Measurements from ENCODE around the gene PLEKHA6.
"Not testable (repeated sequence)": the region's sequence is repeated elsewhere in the genome, so short reads cannot be mapped to it uniquely, and the experiment has no call there.

The PLEKHA6 gene

GRCh38 chr1:204237515-204237914 lies 122.2 kb downstream of the PLEKHA6 start:
- not testable (repeated sequence) for DNase-seq (ENCODE audit: low spot score)

- DNase-seq (ENCODE audit: low spot score), result no peak
Observed at GRCh38 chr1:204232526-204232925, 127.2 kb downstream of the PLEKHA6 start.

DNA sequence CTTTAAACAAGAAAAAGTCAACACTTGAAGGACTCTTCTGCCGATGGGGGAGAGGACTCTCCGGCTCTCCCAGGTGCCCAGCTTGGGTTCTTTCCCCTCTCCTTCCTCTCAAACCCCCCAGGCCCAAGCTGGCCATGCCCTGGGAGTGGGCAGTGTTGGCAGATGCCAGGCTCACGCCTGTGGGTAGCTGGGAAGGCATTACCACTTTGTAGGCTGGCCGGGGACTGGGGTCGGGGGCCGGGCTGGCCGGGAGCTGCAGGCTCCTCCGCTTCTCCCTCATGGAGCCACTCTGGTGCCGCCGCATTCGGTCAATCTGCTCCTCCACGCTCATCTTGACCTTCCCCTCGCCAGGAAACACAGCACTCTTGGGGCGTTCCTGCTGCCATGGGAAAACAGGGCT lies 129.5 kb downstream of the PLEKHA6 start:
- no peak for DNase-seq (ENCODE audit: low spot score)

- DNase-seq (ENCODE audit: low spot score), result no peak
Observed at GRCh38 chr1:204228896-204229295, 130.8 kb downstream of the PLEKHA6 start.

DNA sequence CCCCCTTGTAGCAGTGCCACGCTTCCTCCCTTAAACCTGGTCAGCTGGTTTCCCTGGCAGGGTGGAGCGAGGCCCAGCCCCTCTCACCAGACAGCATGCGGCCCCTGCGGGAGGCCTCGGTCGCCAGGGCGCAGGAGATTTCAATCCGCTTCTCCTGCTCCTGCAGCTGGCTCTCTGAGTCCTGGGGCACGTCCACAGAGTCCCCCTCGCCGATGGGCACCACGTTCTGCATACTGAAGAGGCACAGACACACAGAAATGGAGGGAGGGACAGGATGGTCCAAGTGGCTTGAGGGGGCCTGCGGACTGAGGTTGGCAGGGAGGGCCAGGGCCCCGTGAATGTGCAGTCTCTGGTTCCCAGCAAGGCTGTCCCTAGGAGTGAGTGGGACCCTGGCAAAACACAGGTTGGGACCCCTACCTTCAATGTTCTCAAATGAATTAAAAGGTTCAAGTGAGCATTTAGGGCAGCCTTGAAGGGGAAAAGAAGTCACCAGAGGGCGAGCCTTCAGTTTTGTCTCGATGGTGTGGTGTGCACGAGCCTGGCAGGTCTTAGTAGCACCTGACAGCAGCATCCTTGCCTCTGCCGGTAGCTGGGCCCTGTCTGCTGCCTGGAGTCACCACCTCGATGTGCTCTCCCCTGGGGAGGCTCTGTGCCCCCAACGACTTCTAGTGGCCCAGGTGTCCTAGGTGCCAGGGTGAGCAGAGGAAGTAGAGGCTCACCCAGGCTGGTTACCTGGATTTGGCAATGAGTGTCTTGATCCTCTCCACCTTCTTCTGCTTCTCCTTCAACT lies 131.5 kb downstream of the PLEKHA6 start:
- no peak for DNase-seq (ENCODE audit: low spot score)

DNA sequence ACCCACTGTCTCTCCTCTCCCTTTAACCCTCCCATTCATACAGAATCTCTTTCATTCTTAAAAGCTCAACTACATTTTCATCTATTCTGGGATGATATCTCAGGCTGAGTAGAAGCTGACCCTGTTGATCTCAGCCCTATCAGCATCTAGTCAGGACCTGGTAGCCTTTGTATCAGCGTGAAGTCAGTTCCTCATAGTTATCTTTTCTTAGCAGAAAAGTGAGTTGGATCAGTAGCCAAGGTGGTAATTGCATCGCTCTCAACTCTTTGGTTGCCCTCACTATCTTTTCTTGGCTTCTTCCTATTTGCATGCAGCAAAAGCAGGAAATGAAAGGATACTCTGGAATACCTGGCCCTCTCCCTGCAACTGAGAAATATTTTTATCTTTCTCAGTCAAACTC lies 132.4 kb downstream of the PLEKHA6 start:
- DNase-seq (ENCODE audit: low spot score), result no peak

DNA sequence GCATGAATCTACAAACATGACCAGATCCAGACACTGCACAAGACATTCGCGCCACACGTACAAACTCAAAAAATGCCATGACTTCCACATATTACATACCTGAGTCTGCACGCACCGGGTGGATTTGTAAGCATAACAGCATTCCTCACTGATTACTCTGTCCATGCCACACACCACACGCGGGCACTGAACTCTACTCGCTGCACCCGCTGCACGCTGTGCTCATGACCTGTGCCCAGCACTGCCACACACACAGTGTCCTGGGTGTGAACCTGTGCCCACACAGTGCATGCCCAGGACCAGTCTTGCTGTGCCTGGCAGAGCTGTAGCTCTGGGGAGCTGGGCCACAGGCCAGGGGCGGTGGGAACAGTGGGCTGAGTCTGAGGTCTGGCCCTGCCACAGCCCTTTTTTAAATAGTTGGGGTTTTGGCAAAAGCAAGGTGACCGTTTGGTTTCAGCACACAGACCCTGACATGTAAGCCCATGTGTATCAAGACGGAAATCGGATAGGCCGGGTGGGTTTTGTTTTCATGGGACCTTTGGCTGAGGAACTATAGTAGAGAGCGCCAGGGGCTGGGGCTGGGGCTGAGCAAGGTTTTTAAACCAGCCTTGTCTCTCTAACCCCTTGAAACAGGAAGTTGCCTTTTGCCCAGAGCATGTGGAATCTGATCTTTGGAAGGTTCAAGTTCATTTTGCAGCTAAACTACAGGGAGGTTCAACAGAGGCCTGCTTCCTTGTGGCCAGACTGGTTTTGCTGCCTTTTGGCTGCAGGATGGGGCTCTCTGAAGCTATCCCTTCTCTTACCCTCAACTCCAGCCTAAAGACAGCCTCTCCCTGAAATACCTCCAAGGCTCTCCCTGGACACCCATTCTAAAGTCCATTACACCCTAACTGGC lies 133.6 kb downstream of the PLEKHA6 start:
- DNase-seq (ENCODE audit: low spot score), result no peak

DNA sequence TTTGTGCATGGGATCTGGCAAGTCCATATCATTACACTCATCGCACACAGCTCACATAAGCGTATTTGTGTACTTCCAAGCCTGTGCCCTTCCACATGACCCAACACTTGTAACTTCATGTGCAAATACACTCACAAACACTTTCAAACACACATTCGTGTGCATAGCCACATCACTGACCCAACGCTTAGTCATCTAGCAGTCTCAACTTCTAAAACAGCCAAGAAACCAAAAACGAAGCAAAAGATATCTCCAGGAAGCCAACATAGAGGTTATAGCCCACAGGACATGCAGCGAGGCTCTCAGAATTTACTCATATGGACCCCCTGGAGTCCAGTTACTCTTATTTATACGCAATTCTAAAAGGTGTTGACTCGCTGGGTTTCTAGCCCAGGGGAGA lies 135.1 kb downstream of the PLEKHA6 start:
- no peak for DNase-seq (ENCODE audit: low spot score)

GRCh38 chr1:204223129-204223860 lies 136.4 kb downstream of the PLEKHA6 start:
- no peak for DNase-seq (ENCODE audit: low spot score)

- no peak for DNase-seq (ENCODE audit: low spot score)
Observed at GRCh38 chr1:204222764-204223055, 137.0 kb downstream of the PLEKHA6 start.

- no peak for DNase-seq (ENCODE audit: low spot score)
Observed at GRCh38 chr1:204222006-204222763, 137.5 kb downstream of the PLEKHA6 start.

DNA sequence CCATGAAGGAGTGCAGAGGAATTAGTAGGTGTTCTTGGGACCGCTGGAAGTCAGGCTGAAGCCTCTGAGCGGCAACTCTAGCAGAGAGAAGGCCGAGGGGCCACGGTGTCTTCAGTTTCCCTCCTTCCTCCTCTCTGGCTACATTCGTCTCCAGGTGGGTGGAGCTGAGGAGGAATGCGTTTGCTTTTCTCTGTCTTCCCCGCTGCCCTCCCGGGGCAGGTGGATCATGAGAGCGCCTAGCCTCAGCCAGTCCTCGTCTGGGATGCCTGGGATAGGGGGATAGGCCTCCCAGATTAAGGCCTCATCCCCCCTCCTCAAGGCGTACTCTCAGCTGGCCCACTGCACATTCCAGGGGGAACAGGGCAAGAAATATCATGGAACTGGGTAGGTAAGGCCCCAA lies 138.5 kb downstream of the PLEKHA6 start:
- no peak for DNase-seq (ENCODE audit: low spot score)

GRCh38 chr1:204219971-204220616 lies 139.6 kb downstream of the PLEKHA6 start:
- DNase-seq (ENCODE audit: low spot score), result no peak

DNA sequence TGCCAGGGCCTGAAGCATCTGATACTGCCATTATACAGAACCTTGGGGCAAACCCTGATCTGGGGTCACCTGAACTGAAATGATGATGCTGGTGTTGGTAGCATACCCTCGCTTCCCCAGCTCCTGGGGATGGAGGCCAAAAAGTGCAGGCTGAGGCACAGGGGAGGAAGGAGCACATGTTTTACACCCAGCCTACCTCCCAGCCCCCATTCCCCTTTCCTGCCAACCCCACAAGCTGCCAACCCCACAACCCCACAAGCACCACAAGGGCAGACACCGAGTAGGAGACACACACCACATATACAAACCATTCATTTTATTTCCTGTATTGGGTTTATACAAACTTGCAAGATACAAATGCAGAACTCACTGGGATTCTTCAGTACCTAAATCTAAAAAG lies 141.2 kb downstream of the PLEKHA6 start:
- DNase-seq (ENCODE audit: low spot score), result no peak

GRCh38 chr1:204217648-204218000 lies 142.1 kb downstream of the PLEKHA6 start:
- no peak for DNase-seq (ENCODE audit: low spot score)

- no peak for DNase-seq (ENCODE audit: low spot score)
Observed at GRCh38 chr1:204216880-204217647, 142.7 kb downstream of the PLEKHA6 start.

DNA sequence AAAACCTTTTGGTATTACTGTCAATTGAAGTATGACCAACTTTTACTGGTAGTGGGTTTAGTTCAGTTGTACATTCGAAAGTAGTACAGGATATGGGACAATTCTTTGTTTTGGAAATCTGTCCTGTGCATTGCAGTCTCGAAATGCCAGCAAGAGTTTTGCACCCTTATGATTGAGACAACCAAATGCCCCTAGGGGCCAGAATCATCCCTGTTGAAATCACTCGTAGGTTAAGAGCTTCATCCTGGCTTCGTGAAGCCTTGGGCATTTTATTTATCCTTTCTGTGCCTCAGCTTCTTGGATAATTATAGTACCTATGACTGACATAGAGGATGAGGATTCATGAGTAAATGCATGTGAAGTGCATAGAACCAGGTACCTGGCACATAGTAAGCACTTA lies 143.5 kb downstream of the PLEKHA6 start:
- DNase-seq (ENCODE audit: low spot score), result no peak

DNA sequence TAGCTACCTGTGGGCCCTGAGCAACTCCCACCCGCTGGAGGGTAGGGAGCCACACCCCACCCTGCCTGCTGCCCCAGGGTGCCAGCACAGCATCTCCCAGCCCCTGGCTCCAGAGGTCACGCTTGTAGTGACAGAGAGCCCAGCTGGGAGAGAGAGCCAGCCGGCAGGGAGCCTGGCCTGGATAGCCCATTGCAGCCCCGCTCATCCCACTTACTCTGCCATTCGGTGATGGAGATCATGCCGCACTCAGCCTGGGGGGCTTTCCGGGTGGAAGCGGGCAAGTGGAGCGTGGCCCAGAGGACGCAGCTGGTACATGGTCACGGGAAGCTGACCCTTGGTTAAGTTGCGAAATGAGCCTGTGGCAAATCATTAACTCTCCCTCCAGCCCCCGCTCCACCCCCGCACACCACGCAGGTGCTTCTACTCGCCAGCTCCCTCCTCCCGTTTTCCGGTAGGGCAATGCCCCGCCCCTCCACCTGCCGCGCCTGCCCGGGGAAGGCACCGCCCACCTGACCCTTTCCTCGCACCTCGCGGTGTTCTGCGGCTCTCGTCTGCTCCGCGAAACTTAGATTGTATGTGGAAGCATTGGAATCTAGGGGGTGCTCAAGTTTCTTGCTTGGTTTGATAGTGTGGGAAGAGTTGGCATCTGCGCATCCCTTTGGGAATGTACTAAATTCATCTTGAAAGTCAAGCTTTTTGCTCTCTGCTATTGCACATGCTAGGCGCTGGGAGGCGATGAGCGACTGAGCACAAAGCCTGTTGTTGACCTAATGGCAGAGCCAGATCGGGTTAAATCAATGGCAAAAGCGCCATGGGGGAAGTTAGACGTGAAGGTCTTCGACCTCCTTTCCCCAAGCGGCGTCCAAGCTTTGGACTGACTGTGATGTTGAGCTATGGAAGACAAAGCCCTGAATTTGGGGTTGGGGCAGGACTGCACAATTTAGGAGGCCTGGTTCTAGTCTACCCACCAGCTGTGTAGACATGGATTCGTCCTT lies 145.8 kb downstream of the PLEKHA6 start, which contains the start of gene GOLT1A:
Gene GOLT1A, minus strand, starts transcription at position 321 of the 995 bp plus-strand sequence. Its CDS starts 82 bp downstream, at position 239.
- DNase-seq (ENCODE audit: low spot score), result peak; percentile 83

DNA sequence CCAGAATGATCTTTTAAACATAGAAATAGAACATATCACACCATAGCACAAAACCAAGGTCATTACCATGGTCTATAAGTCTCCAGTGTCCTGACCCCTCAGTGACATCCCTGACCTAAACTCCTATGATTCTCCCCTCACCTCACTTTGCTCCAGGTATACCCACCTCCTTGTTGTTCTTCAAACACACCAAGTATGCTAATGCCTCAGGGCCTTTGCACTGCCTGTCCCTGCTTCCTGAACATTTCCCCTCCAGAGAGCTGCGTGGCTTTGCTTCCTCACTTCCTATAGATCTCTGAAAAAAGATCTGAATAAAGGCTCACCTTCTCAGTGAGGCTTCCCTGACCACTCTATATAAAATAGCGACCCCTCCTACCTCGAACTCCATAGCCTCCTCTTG lies 147.0 kb downstream of the PLEKHA6 start:
- DNase-seq (ENCODE audit: low spot score), result no peak
